Activated T-cell treated with anti-CD3 and anti-CD28 coated beads for 1 hour (primary cell): Measurements from ENCODE around the gene MYOC.
"Not testable (repeated sequence)": the region's sequence is repeated elsewhere in the genome, so short reads cannot be mapped to it uniquely, and the experiment has no call there.

Source experiments
- DNase-seq: peaks from one replicate; pipeline ENCODE4 v3.0.0-alpha.2; 2020; ENCODE audit warnings: low read depth

The MYOC gene

GRCh38 chr1:171652234-171652822 lies at the start of gene MYOC:
MYOC (minus strand) TSS chr1:171652688; CDS start chr1:171652611, 77 bp downstream.
- DNase-seq, result no peak

- no peak for DNase-seq
These were observed 47.0 kb upstream of the MYOC start for GRCh38 chr1:171699531-171699930.

GRCh38 chr1:171695772-171696171 lies 43.3 kb upstream of the MYOC start:
- not testable (repeated sequence) for DNase-seq

DNA sequence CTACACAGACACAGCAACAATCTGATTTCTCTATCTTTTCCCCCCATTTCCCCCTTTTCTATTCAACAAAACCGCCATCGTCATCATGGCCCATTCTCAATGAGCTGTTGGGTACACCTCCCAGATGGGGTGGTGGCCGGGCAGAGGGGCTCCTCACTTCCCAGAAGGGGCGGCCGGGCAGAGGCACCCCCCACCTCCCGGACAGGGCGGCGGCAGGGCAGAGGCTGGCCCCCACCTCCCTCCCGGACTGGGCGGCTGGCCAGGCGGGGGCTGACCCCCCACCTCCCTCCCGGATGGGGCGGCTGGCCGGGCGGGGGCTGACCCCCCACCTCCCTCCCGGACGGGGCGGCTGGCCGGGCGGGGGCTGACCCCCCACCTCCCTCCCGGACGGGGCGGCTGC lies 41.1 kb upstream of the MYOC start:
- not testable (repeated sequence) for DNase-seq

- DNase-seq, result no peak
These were observed 31.4 kb upstream of the MYOC start for GRCh38 chr1:171683870-171684269.

DNA sequence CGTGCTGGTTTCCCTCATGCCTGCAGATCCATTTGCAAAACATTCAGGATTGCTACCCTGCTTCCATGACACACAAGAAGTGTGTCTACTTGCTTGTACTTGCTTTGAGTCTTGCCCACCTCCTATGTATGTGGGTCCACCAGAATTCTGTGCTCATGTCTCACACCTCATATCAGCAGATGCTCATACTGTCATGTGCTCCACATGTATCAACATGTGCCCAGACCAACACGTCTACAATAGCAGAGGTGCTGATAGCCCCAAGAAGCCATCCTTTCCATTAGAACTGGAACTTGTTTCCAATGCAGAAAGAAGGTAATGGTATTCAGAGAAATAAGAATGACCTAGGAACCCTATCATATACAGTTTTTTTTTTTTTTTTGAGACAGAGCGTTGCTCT lies 27.9 kb upstream of the MYOC start:
- DNase-seq, result no peak

- DNase-seq, result no peak
These were observed 24.3 kb upstream of the MYOC start for GRCh38 chr1:171676823-171677222.

DNA sequence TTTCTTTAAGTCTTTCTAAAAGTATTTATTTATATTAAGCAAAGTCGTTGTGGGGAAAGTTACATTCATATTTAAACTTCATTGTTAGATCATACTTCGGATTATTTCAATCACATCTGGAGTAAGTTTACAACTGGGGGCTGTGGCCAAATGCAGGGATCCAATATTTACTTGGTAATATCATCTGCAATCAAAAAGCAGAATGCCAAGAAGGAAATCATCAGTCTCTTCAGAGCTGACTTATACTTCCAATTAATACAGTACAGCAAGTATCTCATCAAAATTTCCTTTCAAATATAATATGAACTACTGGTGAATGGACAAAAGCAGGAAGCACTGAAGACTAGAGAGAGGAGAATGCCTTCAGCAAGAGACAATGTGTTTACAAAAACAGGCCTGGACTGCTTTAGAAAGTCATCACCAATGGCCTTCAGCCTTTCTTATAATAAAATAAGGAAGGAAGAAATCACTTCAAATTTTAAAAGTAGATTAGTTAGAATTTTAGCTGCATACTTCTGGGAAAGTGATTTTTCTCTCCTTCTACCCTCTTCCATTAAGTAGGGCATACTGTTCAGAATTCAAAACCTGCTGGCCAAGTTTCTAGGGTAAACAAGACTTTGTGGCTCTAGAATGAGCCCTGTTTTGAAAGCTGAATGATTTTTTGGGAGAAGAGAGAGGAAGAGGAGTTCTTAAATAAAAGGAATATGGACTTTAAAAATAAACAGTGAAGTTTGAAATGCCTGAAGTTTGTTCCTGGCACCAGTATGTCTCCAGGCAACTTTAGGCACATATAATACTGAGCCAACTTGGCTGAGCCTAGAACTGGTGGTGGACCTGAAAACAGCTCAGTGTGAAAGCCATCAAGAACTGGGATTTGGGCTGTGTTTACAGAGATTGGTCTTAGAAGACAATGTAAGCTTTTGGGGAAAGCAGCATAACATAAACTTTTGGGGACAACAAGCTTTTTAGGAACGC lies 22.2 kb upstream of the MYOC start:
- DNase-seq, result no peak

DNA sequence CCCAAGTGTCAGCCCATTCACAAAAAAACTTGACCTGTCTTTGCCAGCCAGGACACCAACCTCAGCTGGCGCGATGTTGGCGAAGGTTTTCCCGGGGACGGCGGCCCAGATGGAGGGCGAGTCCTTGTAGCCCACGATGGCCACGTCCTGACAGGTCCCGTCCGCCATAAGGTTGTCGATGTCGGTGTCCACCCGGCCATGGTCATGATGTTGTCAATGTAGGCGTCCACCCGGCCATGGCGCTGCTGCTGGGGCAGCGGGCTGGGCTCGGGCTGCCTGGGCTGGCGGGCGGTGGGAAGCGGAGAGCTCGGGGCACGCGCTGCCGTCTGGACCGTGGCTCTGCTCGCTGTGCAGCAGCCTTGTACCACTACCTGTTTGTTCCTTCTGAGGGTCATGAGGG lies 18.3 kb upstream of the MYOC start:
- DNase-seq, result no peak

- no peak for DNase-seq
These were observed 15.9 kb upstream of the MYOC start for GRCh38 chr1:171668372-171668771.

GRCh38 chr1:171666114-171666769 lies 13.8 kb upstream of the MYOC start:
- DNase-seq, result no peak

- no peak for DNase-seq
These were observed 12.5 kb upstream of the MYOC start for GRCh38 chr1:171664976-171665375.

- DNase-seq, result no peak
These were observed 11.5 kb upstream of the MYOC start for GRCh38 chr1:171663854-171664575.

- DNase-seq, result no peak
These were observed 10.8 kb upstream of the MYOC start for GRCh38 chr1:171663036-171663853.

DNA sequence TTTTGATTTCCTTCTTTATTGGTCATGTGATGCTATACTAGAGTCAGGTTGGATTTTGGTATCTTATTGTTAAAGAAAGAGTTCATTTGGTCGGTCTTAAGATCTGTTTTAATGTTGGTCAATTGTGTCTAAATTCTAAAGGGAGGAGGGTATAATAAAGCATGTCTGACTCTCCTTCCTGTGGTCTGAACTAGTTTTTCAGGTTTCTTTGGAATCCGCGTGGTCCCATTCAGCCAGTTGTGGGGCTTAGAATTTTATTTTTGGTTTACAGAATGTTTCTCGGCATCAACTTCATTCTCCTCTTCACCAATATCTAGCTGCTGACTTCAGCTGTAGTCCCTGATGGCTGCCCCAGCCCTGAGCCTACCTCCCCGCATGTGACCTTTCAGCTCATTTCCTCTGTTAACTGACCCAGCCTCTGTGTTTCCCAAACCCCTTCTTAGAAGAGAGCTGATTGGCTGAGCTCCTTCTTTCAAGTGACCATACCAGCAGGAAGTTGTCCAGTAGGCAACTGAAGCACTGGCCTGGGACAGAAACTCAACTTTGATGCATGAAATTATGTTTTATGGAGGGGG lies 8.7 kb upstream of the MYOC start:
- no peak for DNase-seq

GRCh38 chr1:171656206-171656605 lies 3.7 kb upstream of the MYOC start:
- not testable (repeated sequence) for DNase-seq

DNA sequence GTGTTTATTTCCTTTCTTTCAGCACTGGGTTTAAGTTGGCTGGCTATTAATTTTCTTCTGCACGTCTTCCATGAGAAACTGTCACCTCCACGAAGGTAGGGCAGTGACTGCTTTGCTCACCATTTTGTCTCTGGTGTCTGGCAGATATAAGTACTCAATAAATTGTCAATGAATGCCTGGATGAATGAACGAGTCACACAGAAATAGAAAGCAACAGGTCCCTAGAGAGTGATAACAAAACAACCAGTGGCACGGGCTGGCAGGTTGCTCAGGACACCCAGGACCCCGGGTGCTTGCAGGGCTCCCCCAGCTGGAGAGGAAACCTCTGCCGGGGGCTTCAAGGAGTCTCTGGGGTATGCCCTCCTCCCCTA lies 3.2 kb upstream of the MYOC start:
- no peak for DNase-seq

DNA sequence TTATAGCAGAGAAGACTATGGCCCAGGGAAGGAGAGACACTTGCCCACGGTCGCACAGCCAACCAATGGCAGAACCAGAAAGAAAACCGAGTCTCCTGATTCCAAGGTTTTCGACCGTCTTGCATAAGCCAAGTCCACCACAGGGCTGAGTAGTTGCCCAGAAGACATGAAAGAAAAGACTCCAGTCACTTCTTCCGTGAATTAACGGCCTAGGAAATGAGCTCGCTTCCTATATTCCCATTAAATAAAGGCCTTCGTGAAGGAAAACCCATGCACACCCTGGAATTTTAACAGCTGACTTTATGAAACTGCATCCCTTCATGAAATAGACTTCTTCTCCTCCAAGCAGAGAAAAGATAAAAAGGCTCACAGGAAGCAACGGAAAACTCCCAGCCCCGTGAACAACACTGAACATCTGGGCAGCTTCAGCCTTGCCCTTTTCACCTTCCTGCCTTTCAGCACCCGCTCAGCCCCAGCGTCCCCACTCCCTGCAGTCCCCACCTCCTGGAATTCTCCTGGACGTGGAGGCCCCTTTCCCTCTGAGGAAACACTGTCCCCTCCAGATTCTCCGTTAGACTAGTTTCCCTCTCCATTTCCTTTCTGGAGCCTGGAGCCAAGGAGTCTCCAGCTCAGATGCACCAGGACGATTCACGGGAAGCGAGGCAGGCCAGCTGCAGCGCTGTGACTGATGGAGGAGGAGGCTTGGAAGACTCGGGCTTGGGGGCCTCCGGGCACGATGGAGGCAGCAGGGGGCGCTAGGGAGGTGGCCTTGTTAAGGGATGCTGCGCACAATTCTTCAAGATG lies 2.7 kb upstream of the MYOC start:
- peak; percentile 46 for DNase-seq

GRCh38 chr1:171654201-171654941 lies 1.9 kb upstream of the MYOC start:
- DNase-seq, result no peak
